ENCODE measurements around the gene CASK.

The CASK gene

DNA sequence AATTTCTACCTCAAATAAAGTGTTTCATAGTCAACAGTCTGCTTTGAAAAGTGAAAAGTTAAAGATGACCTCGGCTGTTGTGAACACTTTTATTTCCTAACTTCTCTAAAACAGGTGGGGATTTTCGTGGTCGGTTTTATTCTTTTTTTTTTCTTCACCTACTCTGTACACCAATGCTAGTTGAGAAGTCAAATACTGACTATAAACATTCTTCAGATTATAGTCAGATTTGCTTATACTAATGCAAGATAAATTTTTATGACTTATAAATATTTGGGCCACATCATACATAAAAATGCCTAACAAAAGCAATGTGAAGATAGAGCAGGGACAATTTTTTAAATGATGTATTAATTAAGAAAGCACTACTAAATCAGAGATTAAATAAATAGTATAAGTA lies 332.7 kb downstream of the CASK start:
- TF ChIP-seq, protein P1, sequence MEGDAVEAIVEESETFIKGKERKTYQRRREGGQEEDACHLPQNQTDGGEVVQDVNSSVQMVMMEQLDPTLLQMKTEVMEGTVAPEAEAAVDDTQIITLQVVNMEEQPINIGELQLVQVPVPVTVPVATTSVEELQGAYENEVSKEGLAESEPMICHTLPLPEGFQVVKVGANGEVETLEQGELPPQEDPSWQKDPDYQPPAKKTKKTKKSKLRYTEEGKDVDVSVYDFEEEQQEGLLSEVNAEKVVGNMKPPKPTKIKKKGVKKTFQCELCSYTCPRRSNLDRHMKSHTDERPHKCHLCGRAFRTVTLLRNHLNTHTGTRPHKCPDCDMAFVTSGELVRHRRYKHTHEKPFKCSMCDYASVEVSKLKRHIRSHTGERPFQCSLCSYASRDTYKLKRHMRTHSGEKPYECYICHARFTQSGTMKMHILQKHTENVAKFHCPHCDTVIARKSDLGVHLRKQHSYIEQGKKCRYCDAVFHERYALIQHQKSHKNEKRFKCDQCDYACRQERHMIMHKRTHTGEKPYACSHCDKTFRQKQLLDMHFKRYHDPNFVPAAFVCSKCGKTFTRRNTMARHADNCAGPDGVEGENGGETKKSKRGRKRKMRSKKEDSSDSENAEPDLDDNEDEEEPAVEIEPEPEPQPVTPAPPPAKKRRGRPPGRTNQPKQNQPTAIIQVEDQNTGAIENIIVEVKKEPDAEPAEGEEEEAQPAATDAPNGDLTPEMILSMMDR (IDR thresholded peaks at IDR 0.05; ENCODE audit: low read depth, low read length): no peak

GRCh38 chrX:41589634-41590270 lies 333.6 kb downstream of the CASK start:
- H3K4me3 ChIP-seq (replicated peaks in 1 of 2; ENCODE audit: low read depth in 2 of 2, low read length in 2 of 2): peak overlapping the region in 1 of 2 donors; percentile 3
- peak; percentile 19 to 58 for DNase-seq (ENCODE audit: low read depth in 2 of 2)
- TF ChIP-seq, protein P1 (IDR thresholded peaks at IDR 0.05; ENCODE audit: low read depth, low read length): no peak

More for the DNA sequence above, 332.7 kb downstream of the CASK start:
- DNase-seq (ENCODE audit: low read depth in 2 of 2): no peak
- H3K4me3 ChIP-seq (replicated peaks in 1 of 2; ENCODE audit: low read depth in 2 of 2, low read length in 2 of 2): no peak overlapping the region

DNA sequence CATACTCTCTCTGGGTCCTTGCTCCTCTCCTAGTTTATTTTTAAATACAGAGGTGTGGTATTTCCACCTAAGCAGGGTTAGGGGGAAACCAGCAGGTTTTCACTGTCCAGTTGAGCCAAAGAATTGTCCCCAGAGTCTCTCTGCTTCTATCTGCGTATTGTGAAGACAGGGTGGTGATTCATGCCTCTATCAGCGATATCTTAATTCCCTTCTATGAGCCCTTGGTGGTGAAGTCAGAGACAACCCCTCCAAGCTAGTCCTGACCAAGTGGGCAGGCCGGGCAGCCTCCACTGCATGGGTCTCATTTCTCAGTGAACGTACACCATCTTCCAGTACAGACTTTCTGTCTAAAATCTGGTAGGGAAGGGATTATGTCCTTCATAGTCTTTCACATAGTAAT lies 335.1 kb downstream of the CASK start:
- TF ChIP-seq, protein P1 (IDR thresholded peaks at IDR 0.05; ENCODE audit: low read depth, low read length): no peak
- no peak for DNase-seq (ENCODE audit: low read depth in 2 of 2)
- H3K4me3 ChIP-seq (replicated peaks in 1 of 2; ENCODE audit: low read depth in 2 of 2, low read length in 2 of 2): no peak overlapping the region

- H3K4me3 ChIP-seq (replicated peaks in 1 of 2; ENCODE audit: low read depth in 2 of 2, low read length in 2 of 2): no peak overlapping the region
- DNase-seq (ENCODE audit: low read depth in 2 of 2): no peak
- TF ChIP-seq, protein P1 (IDR thresholded peaks at IDR 0.05; ENCODE audit: low read depth, low read length): no peak
These were observed 342.8 kb downstream of the CASK start for GRCh38 chrX:41580423-41581064.

- TF ChIP-seq, protein P1 (IDR thresholded peaks at IDR 0.05; ENCODE audit: low read depth, low read length): no peak
- H3K4me3 ChIP-seq (replicated peaks in 1 of 2; ENCODE audit: low read depth in 2 of 2, low read length in 2 of 2): no peak overlapping the region
These were observed 359.5 kb downstream of the CASK start for GRCh38 chrX:41563876-41564275.

GRCh38 chrX:41561045-41561444 lies 362.3 kb downstream of the CASK start:
- TF ChIP-seq, protein P1 (IDR thresholded peaks at IDR 0.05; ENCODE audit: low read depth, low read length): no peak
- no peak overlapping the region for H3K4me3 ChIP-seq (replicated peaks in 1 of 2; ENCODE audit: low read depth in 2 of 2, low read length in 2 of 2)
- peak; percentile 83 to 89 for DNase-seq (ENCODE audit: low read depth in 2 of 2)

More at GRCh38 chrX:41563876-41564275, 359.5 kb downstream of the CASK start:
- DNase-seq (ENCODE audit: low read depth in 2 of 2): no peak

Measured in cardiac fibroblast (primary cell).